DMS 273 treated with DMSO at 0.1 percent for 48 hours (cell line): Measurements from ENCODE around the gene TENM4.

Experiments used
- DNase-seq: peaks from one replicate; lab custom pipeline; 2025; lab: John Stamatoyannopoulos, UW

TENM4 gene

DNA sequence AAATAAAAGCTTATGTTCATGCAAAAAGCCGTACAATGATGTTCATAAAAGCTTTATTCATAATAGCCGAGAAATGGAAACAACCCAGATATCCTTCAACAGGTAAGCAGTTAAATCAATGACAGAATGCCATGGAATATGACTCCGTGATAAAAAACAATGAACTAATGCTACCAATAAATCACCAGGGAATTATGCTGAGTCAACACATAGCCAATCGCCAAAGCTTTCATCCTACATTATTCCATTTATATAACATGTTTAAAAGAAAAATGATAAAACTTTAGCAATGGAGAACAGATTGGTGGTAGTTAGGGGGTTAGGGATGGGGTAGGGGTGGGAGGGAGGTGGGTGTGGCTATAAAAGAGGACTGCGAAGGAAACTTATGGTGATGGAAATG lies 356.4 kb downstream of the TENM4 start:
- DNase-seq = no peak

DNA sequence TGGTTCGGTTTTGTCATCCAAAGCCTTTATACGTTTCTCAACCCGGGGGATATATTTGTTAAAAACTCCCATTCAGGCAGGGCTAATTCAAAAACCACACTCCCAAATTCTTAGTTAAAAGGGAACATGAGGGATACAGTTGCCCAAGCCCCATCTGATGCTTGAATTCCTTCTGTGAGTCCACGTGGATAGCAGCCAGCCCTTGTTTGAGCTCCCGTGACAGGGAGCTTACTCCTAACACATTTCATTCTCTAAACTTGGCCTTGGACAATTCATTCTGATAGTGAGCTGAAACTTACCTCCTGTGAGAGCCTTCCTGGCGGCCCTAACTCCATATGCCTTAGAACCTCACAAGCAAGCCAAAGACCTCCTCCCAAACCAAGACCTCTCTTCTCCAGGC lies 357.5 kb downstream of the TENM4 start:
- DNase-seq = no peak

DNA sequence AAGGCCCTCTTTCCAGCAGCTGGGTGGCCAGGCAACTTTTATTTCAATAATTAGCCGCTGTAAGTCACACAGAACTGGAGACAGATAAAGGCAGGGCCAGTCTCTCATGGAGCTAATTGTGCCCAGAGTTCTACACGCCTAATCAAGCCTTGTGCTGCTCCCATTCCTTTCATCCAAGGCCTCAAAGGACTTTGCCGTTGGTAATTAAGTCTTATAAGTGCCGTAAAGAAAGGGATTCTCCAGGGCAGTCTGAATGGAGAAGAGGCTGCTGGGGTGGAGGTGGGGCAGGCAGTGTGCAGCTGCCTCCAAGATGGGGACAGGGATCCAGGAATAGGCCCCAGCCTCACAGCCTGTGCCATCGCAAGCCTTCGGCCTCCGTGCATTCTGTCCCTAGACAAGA lies 357.9 kb downstream of the TENM4 start:
- DNase-seq = no peak

DNA sequence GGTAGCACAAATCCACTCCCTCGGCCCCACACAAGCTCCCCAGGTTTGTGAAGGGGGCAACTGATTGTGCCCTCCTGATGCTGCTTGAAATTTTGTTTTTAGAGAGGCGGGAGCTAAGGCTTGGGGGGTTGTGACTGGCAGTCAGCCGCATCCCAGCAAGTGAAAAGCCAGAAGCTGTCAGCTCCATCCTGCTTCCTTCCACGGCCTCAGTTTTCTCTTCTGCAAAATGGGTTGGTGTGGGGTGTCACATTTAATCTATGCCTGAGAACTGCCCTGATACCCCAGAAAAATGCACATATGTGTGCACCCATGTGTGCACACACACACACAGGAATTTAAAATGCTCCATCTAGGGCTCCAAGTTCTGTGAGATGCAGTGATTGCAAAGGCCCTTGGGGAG lies 358.6 kb downstream of the TENM4 start:
- DNase-seq = no peak

DNA sequence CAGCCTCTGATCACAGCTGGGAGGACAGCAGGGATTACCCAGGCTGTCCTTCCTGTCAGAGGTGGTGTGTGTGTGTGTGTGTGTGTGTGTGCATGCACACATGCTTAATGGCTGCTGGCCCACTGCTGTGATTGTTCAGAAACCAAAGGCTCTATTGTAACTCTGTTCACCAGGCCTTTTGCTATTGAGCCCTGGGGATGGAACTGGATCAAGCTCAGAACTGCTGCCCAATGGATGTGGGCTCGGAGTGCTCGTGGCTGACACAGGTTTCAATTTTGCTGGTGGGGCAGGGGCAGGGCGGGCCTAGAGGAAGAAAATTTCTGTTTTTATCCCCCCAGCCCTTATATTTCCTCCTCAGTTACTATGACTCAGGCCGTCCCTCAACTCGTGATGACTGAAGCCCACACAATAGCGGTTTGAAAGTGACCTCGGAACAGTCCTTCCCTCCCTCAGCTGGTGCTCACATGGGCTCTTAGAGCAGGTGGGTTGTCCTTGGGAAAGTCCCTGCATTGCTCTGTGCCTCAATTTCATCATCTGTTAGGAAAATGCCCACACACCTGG lies 359.3 kb downstream of the TENM4 start:
- DNase-seq = no peak

DNA sequence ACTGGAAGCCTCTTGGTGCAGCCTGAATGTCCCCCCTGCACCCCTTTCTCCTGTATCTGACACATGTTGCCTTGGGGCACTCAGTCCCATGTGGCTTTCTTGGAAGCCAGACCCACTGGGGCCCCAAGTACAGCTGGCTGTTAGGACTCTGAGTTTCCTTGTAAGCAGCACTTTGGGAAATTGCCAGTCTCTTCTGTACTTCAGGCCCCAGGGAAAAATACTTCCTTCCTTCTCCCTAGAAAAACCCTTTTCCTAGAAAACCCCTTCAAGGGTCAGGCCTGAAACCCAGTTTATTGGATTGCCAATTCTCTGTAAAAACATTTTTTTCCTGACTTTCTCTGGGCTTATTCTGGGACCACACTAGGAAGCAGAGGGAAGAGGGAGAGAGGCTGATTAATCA lies 360.3 kb downstream of the TENM4 start:
- DNase-seq = no peak

DNA sequence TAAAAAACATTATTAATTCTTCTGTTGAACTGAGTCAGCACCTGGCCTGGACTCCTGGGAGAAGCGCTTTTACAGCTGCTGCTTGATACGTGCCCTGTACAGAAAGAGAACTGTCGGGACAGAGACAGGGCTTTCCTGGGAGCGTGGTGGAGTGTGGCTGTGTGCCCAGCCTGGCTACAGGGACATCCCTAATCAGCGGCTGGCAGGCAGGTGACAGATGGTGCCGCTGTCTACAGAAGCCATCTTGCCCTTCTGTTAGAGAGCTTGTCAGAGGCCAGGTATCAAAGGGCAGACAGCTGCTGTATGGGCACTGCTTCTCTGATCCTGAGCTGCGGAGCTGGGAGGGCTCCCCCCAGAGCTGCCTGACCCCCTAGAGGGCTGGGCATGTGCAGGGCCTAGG lies 361.8 kb downstream of the TENM4 start:
- peak; percentile 83 for DNase-seq

DNA sequence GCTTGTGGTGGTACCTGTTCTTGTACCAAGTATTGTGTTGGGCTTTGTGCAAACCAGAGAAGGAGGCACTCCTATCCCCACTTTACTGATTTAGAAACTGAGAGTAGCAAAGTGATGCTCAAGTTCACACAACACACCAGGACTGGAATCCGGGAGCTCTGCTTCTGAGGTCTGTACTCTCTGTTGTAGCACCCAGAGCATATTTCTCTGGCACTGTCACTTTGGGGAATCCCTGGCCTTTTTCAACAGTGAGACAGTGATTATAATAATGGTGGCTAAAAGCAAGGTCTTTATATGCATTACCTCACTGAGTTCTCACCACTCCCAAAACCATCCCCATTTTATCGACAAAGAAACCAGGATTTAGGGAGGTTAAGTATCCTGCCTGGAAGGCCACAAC lies 362.4 kb downstream of the TENM4 start:
- no peak for DNase-seq

DNA sequence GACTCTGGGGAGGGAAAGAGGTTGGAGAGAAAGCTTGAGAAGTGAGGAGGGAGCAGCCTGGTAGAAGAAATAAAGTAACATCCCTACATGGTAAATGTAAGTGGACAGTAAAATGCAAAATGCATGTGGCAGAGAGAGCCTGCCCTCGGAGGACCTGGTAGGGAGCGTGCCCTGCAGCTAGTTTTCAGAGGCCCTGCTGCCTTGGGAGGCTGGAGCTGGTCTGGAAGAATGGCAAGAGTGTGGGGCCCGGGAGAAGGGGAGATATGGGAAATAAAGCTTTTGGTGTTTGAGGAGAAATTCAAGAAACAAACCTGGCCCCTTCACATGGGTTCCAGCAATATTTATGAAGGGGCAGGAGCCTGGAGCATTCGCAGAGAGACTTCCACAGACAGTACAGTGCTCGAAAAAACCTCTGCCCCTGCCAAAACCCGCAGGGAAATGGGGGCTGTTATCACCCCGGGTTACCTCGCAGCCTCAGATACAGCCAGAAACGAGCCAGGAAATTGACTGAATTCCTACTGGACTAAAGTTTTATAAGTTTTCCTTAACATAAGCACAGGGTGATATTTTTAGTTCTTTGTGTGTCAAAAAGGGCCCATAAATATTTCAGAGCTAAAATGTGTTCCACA lies 363.0 kb downstream of the TENM4 start:
- DNase-seq = no peak

DNA sequence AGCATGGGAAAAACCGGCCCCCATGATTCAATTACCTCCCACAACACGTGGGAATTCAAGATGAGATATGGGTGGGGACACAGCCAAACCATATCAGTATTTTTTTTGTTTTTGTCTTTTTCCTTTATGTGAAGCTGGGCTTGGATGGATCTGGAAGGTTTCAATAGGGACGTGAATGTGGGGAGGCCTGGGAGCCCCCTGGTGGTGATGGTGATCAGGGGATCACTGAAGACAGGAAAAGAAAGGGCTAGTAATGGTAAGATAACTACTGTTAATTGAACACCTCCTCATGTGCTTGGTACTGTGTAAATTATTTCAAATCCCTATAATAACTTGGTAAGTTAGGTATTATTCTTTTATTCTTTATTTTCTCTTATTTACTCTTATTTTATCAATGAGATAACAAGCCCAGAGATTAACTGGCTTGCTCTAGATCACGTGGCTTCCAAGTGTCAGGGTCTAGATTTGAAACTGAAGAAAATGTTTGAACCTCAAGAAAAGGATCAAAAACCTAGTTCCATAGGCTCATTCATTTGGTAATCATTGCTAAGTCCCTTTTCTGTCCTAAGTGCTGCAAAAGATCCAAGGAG lies 364.2 kb downstream of the TENM4 start:
- no peak for DNase-seq

DNA sequence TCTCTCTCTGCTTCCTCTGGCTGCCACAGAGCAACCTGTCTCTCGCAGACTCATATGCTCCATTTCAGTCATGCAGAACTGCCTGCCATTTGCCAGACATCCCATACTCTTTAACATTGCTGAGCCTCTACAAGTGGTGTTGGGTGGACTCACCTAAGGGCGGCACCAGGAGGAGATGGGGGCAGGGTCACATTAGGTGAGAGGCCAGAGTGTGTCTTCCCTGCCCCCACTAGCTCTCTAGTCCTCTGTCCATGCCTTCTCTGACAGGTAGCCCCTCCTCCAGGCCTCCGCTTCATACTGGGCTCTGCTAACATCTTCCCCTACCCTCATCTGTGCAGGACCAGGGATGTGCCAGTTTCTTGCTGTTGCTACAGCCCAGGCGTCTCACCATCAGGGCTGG lies 366.3 kb downstream of the TENM4 start:
- DNase-seq = no peak

DNA sequence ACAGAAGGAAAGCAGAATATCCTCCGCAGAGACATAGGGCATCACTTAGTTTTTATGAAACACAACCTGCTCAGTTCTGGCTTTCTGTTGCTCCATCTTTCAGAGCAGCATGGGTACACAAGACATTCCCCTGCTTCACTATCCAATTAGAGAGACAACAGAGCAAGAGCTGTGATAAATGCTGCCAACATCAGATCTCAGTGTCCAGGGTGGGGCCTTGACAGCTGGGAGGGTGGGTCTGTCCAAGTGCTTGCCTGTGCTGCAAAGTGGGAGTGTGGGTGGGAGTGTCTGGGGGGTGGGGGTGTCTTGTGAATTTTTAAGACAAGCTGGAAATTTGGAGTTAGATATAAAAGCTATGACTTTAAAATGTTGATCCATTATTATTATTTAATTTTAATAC lies 369.6 kb downstream of the TENM4 start:
- no peak for DNase-seq

DNA sequence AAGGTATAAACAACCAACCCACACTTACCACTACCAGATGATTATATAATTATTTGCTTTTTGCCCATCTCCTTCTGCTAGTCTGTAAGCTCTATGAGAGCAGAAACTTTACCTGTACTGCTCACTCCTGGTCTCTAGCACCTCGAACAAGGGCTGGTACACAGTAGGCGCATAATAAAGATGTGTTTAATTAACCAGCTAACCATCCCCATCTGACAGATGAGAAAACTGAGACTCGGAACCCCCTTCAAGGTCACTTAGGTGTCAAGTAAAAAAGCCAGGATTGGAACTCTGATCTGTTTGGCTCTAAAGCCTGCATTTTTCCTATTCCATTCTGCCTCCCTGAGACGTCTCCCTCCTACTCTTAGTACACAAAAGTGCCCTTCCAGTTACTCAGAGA lies 370.3 kb downstream of the TENM4 start:
- no peak for DNase-seq

DNA sequence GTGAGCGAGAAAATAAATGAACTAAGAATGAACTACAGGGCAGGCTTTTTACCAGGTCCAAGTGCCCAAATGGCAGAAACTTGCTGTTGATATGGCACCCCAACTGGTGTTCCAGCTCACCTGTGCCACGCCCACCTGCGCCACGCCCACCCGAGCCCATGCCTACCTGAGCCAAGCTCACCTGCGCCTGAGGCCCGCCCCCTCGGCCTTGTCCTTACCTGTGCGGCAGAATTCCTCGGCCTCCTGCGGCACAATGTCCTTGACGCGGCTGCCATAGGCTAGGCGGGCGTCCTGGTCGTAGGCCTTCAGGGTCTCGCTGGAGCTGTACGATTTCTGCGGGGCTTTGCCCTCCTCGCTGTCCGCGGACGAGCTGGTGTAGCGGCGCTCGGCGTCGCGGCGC lies 371.3 kb downstream of the TENM4 start:
- no peak for DNase-seq

DNA sequence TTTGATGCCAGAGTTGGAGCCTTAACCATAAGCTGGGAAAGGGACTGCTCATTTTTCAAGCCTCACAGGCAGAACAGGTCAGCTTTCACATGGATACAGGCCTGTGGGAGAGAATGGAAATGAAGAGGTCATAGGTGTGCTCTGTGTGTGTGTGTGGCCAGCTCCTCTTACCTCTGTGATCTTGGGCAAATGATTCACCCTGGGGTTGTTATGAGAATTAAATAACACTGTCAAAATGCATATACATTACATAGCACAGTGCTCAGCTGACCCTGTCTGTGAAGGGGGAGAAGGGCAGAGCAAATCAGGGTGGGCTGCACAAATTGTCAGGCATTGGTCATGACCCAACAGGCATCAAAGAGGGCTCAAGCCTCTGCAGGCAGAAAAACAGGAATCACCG lies 372.5 kb downstream of the TENM4 start:
- DNase-seq = no peak

DNA sequence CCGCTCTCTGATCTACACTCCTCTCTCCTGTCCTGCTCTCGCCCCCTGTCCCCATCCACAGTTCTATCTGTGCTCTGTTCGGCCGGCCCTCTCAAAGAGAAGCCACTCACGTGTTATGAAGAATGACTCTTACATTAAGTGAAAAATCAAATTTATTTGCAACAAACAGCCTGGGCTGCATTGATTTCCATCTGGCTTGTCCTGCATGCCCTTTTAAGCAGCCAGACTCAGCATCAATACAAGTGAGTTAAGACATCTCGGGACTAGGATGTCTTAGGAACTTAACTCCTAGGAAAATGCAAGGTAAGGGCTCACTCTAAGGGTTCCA lies 373.5 kb downstream of the TENM4 start:
- DNase-seq = no peak

DNA sequence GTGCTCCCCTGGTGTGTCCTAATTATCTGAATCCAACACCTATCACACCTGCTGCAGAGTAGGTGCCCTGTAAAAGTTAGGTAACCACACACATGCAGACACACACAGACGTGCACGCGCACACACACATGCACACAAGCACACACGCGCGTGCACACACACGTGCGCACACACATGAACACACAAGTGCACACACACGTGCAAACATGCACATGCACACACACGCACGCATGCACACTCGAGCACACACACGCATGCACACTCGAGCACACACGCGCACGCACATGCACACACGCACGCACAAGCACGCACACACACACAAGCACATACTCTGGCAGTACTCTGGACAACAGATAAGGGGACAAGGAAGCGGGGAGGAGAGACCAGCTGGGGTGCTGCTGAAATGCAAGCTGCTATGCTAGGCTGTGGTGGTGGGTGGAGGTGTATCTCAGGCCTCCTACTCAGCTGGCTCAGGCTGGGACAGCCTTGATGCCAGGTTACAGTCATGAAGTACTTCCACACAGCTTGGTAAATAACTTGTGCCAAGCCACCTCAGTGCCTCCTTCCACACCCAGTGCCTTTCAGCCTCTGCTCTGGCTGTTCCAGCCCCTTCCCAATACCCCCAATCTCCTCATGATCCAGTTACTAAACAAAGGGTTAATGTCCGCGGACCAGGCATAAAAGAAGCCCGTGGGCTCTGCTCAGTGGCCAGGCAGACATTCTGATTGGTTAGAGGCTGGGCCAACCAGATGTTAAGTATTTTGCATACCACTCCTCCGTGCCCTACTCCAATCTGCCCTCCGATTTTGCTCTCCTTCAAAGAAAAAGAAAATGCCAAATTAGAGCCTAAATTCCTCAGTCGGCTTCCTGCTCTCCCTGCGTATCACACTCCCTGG lies 374.1 kb downstream of the TENM4 start:
- DNase-seq = no peak

DNA sequence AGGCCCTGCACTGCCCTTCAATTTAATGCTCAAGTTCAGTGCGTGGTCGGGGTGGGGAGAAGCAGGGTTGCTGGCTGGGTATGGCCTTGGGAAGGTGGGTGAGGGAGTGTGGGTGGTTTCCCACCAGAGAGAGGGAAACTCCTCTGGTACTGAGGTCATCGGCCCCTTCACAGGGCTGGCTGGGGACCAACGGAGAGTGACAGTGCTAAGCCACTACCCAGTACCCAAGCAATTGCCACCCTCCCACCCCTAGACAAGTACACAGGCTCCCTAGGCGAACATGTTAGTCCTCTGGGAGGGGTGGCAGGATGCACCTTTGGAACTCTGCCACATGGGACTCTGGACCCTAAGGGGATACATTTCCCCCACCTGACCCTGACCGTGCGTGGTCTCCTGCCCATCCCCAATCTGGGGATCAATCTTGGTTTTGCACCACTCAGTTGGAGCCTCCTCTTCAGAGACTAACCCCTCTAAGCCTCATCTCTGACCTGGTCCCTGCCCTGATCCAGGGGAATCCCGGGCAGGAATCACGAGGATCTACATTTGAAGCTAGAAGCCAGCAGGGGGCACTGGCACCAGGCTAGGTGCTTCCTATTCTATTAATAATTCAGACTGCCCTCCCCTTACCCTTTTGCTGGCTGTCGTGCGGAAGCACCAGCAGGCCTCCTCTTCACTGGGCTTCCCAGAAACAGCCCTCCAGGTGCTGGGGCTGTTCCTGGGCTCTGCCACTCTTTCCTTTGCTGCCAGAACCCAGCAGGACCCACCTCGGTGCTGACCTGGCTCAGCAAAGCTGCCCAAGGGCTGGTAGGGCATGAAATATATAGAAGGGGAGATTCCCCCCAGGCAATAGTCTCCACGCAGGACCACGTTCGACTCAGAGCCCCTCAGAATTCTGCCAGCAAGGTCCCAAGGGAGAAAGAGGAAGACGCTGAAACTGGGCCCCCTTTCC lies 377.7 kb downstream of the TENM4 start:
- DNase-seq = peak; percentile 12

DNA sequence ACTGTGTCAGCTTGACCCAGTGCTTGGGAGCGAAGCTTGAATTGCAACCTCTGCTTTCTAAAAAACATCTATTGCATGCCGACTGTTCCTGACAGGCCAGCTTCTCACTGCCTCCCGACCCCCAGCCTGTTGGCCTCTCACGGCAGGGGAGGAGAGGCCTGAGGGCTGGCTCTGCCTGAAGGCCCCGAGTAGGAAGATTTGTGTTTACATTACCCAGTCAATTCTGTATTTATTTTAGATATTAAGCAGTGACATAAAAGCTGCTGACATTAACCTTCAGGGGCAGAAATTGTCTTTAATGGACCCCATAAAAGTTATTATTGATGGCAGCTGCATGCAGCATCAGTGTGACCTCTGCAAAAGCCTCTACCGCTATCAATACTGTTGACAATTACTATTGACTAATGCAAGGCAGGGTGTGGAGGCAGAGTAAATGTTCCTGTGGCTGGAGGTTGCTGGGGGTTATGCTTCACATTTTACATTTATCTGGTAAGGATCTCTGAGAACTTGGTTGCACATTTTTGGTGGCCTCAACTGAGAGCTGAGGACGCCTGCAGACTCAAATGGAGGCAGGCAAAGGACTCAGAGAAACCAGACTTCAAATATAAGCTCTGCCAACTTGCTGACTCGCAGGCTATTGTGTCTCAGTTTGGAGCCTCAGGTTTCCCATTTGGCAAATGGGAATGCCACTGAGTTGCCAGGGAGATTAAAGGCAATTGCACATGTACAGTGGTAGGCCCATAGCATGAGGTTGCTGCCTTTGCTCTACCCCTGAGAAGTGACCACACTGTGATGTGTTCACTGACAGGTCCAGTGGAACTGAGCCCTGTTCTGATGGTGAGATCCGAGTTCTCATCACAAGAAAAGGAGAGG lies 380.5 kb downstream of the TENM4 start:
- DNase-seq = no peak

DNA sequence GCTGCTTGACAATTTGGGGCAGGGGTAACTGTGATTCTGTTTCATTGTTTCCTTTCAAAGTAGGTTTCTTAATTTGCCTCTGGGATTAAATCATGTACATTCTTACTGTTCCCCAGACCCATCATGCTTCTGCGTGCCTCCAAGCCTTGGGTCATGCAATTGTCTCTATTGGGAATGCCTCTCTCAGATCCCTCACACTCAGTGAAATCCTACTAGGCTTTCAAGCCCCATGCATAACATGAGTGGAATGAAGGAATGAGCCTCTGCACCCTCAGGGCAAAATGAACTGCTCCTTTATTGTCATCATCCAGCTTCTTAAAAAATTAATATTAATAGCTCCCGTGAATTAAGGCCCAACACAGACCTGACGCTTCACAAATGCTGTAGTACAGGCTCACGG lies 381.7 kb downstream of the TENM4 start:
- DNase-seq = no peak
